A549 (cell line): ENCODE results near the gene PTPRA.

ENCODE experiments used
- CTCF ChIP-seq: fragments of >200 bp; sonication (Bioruptor Twin); formaldehyde crosslinking; IDR thresholded peaks from 3 replicates; pipeline ENCODE4 v1.5.1; 2016
- KDM1A ChIP-seq: fragments of 200-600 bp; sonication (generic); IDR thresholded peaks from 2 replicates; pipeline ENCODE4 v1.6.1; 2016; ENCODE audit warnings: low read depth, mild to moderate bottlenecking
- MYC ChIP-seq: IDR thresholded peaks from 2 replicates; pipeline ENCODE4 v1.6.1; 2012; ENCODE audit warnings: mild to moderate bottlenecking, inconsistent platforms, low read length, improper control_type of control experiment, borderline replicate concordance
- NPAS2 ChIP-seq: fragments of 250-450 bp; sonication (Bioruptor Pico); IDR thresholded peaks from 2 replicates; pipeline ENCODE4 v1.8.0; 2022; ENCODE audit warnings: mild to moderate bottlenecking, moderate library complexity, borderline replicate concordance
- POLR2A ChIP-seq: IDR thresholded peaks from 2 replicates; pipeline ENCODE4 v1.6.1; 2012; ENCODE audit warnings: mild to moderate bottlenecking, low read length
- RFX5 ChIP-seq: fragments of 450-650 bp; IDR thresholded peaks from 2 replicates; pipeline ENCODE4 v1.7.1; 2014; ENCODE audit warnings: antibody characterized with exemption, mild to moderate bottlenecking, moderate library complexity

DNA sequence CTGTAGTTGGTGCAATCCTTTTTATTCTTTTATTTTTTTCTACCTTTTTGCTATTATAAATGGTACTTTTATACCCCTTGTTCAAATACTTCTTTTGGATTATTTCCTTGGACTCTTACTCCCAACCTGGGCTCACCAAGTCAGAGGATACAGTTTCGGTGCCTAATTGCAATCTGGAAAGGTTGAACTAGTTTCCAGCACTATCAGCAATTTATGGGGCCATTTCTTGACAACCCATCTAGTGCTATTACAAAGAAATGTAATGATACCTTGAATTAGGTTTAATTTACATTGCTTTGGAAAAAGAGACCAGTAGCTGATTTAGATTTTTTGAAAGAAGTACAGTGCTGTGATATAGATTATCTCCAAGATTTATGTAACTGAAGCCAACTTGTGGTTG is 5.2 kb downstream of the PTPRA start:
- TF ChIP-seq CTCF (no peak), KDM1A (no peak), RFX5 (no peak), NPAS2 (no peak), POLR2A (no peak), MYC (no peak)
